HCT116 (cell line): ENCODE results near the gene LYSMD4. TPM values are rescaled to one million over a fixed set of nuclear protein-coding genes. Genes with fewer than 3 reads are reported as not detected.
"Not testable (repeated sequence)": the region's sequence is repeated elsewhere in the genome, so short reads cannot be mapped to it uniquely, and the experiment has no call there.

Experiments used
- ATAC-seq: fragments of 200-7000 bp; cut with Tn5 transposase; 2 replicates; pipeline ENCODE4 v1.9.1; 2020; ENCODE audit warnings: mild to moderate bottlenecking, moderate library complexity
- Bru-seq: library from RNA; stranded (reverse); fragments of 400-500 nt; gene quantifications from one replicate; lab custom pipeline; 2021; lab: Mats Ljungman, UMichigan
- BruChase-seq, 2 experiments: library from RNA; stranded (reverse); fragments of 400-500 nt; gene quantifications; one replicate each; lab custom pipeline; 2021; lab: Mats Ljungman, UMichigan
- BruUV-seq: library from RNA; stranded (reverse); fragments of 400-500 nt; replicated peaks from 2 replicates; lab custom pipeline; 2021; lab: Mats Ljungman, UMichigan
- CTCF ChIA-PET: fragments of 300-600 bp; sonication (Branson Sonifier 250); formaldehyde crosslinking; loops from one replicate; lab custom pipeline; 2021; ENCODE audit warnings: antibody characterized with exemption; lab: Charles Lee
- POLR2A ChIA-PET: fragments of 300-600, 350-600 bp; sonication (Branson Sonifier 250); formaldehyde crosslinking; loops from one replicate; lab custom pipeline; 2021; ENCODE audit warnings: antibody characterized with exemption; lab: Charles Lee
- RAD21 ChIA-PET, 2 experiments: fragments of 300-600 bp; sonication (Branson Sonifier 250); formaldehyde crosslinking; loops; one replicate each; lab custom pipeline; 2023; ENCODE audit warnings: low total read pairs in 2 of 2; ENCODE audit not compliant: uncharacterized antibody in 2 of 2, unreplicated experiment in 2 of 2, low non-redundant PET in 1 of 2; lab: Charles Lee
- DNase-seq: peaks from one replicate; pipeline ENCODE4 v3.0.0-alpha.2; 2010; ENCODE audit warnings: low read depth, low spot score
- H2AFZ ChIP-seq: fragments of 200-600 bp; shearing (Covaris generic), sonication (generic); 2 replicates; pipeline ENCODE4 v1.6.1; 2017; ENCODE audit warnings: low read depth, mixed run types, mixed read lengths, antibody characterized with exemption, low read length; ENCODE audit not compliant: poor library complexity, severe bottlenecking
- H3K27ac ChIP-seq: 2 replicates; pipeline ENCODE4 v1.5.1; 2012; ENCODE audit warnings: low read depth, low read length
- H3K27me3 ChIP-seq: fragments of 200-600 bp; sonication (generic); 2 replicates; pipeline ENCODE4 v1.6.1; 2016; ENCODE audit warnings: mixed run types, low read length, mixed read lengths; ENCODE audit not compliant: insufficient read depth
- H3K36me3 ChIP-seq, 2 experiments: fragments of 200-500 bp in 1 of 2; fragments of 200-600 bp in 1 of 2; sonication (Bioruptor generic) in 1 of 2; sonication (generic) in 1 of 2; 2 replicates each; pipeline versions ENCODE4 v1.5.1 to v1.6.1; 2014 to 2016; ENCODE audit warnings: low read length in 2 of 2, inconsistent platforms in 1 of 2, mixed read lengths in 1 of 2, mixed run types in 1 of 2; ENCODE audit not compliant: insufficient read depth in 2 of 2, control insufficient read depth in 1 of 2
- H3K4me1 ChIP-seq, 2 experiments: fragments of 200-600 bp in 1 of 2; sonication (generic) in 1 of 2; 2 replicates each; pipeline versions ENCODE4 v1.5.1 to v1.6.1; 2012 to 2017; ENCODE audit warnings: low read length in 2 of 2, inconsistent platforms in 1 of 2, mild to moderate bottlenecking in 1 of 2, mixed read lengths in 1 of 2, mixed run types in 1 of 2, moderate library complexity in 1 of 2; ENCODE audit not compliant: insufficient read depth in 2 of 2, control insufficient read depth in 1 of 2
- H3K4me2 ChIP-seq: fragments of 200-600 bp; sonication (generic); 2 replicates; pipeline ENCODE4 v1.6.1; 2017; ENCODE audit warnings: mixed run types, low read length, mixed read lengths
- H3K4me3 ChIP-seq, 2 experiments: fragments of 200-600 bp in 1 of 2; sonication (generic) in 1 of 2; replicated peaks in 1 of 2; 2 replicates each; pipeline ENCODE4 v1.5.1; 2011 to 2016; ENCODE audit warnings: low read length in 2 of 2, control low read depth in 1 of 2, low read depth in 1 of 2, mild to moderate bottlenecking in 1 of 2, mixed read lengths in 1 of 2, mixed run types in 1 of 2
- H3K79me2 ChIP-seq: fragments of 200-600 bp; sonication (generic); 2 replicates; pipeline ENCODE4 v1.6.1; 2017; ENCODE audit warnings: mild to moderate bottlenecking, mixed run types, low read length, moderate library complexity, mixed read lengths; ENCODE audit not compliant: insufficient read depth
- H3K9ac ChIP-seq: fragments of 200-600 bp; sonication (generic); 2 replicates; pipeline ENCODE4 v1.6.1; 2016; ENCODE audit warnings: low read length, mixed read lengths
- H3K9me2 ChIP-seq: fragments of 200-600 bp; sonication (generic), shearing (Covaris generic); 2 replicates; pipeline ENCODE4 v1.6.1; 2017; ENCODE audit warnings: mixed run types, mild to moderate bottlenecking, moderate library complexity; ENCODE audit not compliant: insufficient read depth
- H3K9me3 ChIP-seq, 2 experiments: fragments of 200-500 bp in 1 of 2; fragments of 200-600 bp in 1 of 2; sonication (Bioruptor generic) in 1 of 2; sonication (generic) in 1 of 2; 2 replicates each; pipeline ENCODE4 v1.6.1; 2014 to 2017; ENCODE audit warnings: low read length in 2 of 2, mixed read lengths in 2 of 2, inconsistent platforms in 1 of 2, low read depth in 1 of 2, mild to moderate bottlenecking in 1 of 2, mixed run types in 1 of 2, moderate library complexity in 1 of 2; ENCODE audit not compliant: control insufficient read depth in 1 of 2, insufficient read depth in 1 of 2
- H4K20me1 ChIP-seq: fragments of 200-600 bp; sonication (generic), shearing (Covaris generic); 2 replicates; pipeline ENCODE4 v1.6.1; 2017; ENCODE audit warnings: mixed run types, mild to moderate bottlenecking, moderate library complexity; ENCODE audit not compliant: insufficient read depth
- ELF1 ChIP-seq: IDR thresholded peaks from 2 replicates; pipeline ENCODE4 v1.6.1; 2012; ENCODE audit warnings: low read depth, borderline replicate concordance
- JUND ChIP-seq: IDR thresholded peaks from 2 replicates; pipeline ENCODE4 v1.6.1; 2012
- POLR2AphosphoS5 ChIP-seq: IDR thresholded peaks from 2 replicates; pipeline ENCODE4 v1.6.1; 2011; ENCODE audit warnings: mild to moderate bottlenecking, low read depth, low read length, moderate library complexity
- SRF ChIP-seq: IDR thresholded peaks from 2 replicates; pipeline ENCODE4 v1.6.1; 2012; ENCODE audit warnings: low read depth
- intact Hi-C: fragments of 100-400 bp; cut with micrococcal nuclease; formaldehyde crosslinking; loops from 2 replicates; pipeline ENCODE4 v1.10.0; 2022
- long read RNA-seq: library from polyadenylated mRNA; unstranded; transcript quantifications from one replicate; pipeline ENCODE4 v2.0.0, GENCODE V29; 2021; ENCODE audit not compliant: unreplicated experiment
- polyA plus RNA-seq: library from polyadenylated mRNA; unstranded; fragments of >200 nt; gene quantifications from 2 replicates; pipeline ENCODE4 v1.2.1, GENCODE V29; 2012; ENCODE audit warnings: missing spikeins
- total RNA-seq: library from RNA; stranded (reverse); gene quantifications from one replicate; pipeline ENCODE4 v1.2.1, GENCODE V29; 2021; ENCODE audit not compliant: unreplicated experiment
- TF ChIP-seq, protein P1 (sequence below): IDR thresholded peaks from 2 replicates; pipeline ENCODE4 v1.6.1; 2012; ENCODE audit warnings: low read depth
- TF ChIP-seq, protein P2 (sequence below): IDR thresholded peaks from 2 replicates; pipeline ENCODE4 v1.6.1; 2012

The LYSMD4 gene
- total RNA-seq (8.6 TPM), Bru-seq, nascent RNA (percentile 58 among the genes with signal in this experiment), BruChase-seq, experiment 1, labeled RNA remaining after a 6-hour chase (percentile 47 among the genes with signal in this experiment), BruChase-seq, experiment 2, labeled RNA remaining after a 2-hour chase (percentile 67 among the genes with signal in this experiment)
- polyA plus RNA-seq: 3.1 and 5.0 TPM in 2 replicates
- long read RNA-seq, partial matches to known transcripts: 2 of 21 reads
- long read RNA-seq, other reads (novel, unspliced or antisense): 15 of 21 reads

DNA sequence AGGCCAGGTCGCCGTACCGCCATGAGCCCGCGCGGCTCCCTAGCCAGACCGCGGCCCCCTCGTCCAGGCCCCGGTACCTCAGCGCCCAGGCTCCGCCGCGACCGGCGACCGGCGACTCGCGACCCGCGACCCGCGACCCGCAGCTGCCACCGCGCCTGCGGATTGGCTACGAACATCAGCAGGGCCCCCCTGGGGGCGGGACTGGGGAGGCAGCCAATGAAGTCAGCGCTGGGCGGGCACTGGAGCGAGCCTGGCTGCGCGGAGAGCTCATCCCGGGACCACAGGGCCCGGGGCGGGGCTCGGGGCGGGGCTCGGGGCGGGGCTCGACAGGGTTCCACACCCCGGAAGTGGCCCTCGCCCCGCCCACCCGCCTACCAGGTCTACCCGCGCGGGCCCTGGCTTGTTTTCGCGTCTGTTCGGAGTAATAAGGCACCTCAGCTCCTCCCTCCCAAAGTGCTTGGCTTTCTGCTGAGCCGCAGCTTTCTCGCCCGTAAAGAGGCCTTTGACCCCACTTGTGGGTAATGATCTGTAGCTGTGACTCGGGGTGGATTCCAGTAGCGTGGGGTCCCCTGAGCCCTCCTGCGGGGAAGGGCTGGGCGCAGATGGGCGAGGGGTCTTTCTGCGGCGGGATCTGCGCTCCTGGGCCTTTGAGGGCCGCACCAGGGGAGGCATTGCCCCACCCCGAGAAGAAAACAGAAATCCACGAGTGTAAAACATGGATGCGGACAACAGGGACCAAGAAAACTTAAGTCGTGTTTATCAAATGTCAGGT, at the start of gene LYSMD4:
LYSMD4 (minus strand) TSS at position 170 of the 772 bp plus-strand sequence. CDS start 1,438 bp downstream, outside the sequence.
- Histone ChIP-seq H3K9ac (peak within 1 kb of the TSS; percentile 60), H4K20me1 (no peaks in the 10 kb centered on the region), H3K4me1 (peaks cover 3 to 13% of the 10 kb centered on the region in 2 experiments; a peak in 3 of 4 replicates), H2AFZ (peak within 1 kb of the TSS; percentile 77), H3K27ac (peak within 1 kb of the TSS; percentile 59), H3K9me2 (no peaks in the 10 kb centered on the region), H3K36me3 (no peaks in the 10 kb centered on the region), H3K4me3 (peak within 1 kb of the TSS; percentile 64 to 73), H3K4me2 (peak within 1 kb of the TSS; percentile 86), H3K9me3 (no peaks in the 10 kb centered on the region), H3K27me3 (no peaks in the 10 kb centered on the region), H3K79me2 (no peaks in the 10 kb centered on the region)
- TSS peak; percentile 98 for BruUV-seq
- ATAC-seq: peak; percentile 100
- DNase-seq: peak; percentile 84
- intact Hi-C loops: no loop called here
- ChIA-PET RAD21 (interaction anchor here (0.6 to 1.0 kb wide), 5 partner anchors 14 to 461 kb away, joined by 3 to 6 read pairs (median 3); no protein-coding TSS in a partner anchor), CTCF (interaction anchor here (0.6 to 1.8 kb wide), 4 partner anchors 23 to 461 kb away, joined by 3 to 19 read pairs (median 9); no protein-coding TSS in a partner anchor), POLR2A (interaction anchor here (0.6 to 1.6 kb wide), 10 partner anchors 23 to 1107 kb away, joined by 3 to 6 read pairs (median 4); partner anchors contain the start of gene TTC23)
- TF ChIP-seq POLR2AphosphoS5 (peak; percentile 84), ELF1 (peak; percentile 60), SRF (no peak), JUND (no peak)
- TF ChIP-seq, protein P1, sequence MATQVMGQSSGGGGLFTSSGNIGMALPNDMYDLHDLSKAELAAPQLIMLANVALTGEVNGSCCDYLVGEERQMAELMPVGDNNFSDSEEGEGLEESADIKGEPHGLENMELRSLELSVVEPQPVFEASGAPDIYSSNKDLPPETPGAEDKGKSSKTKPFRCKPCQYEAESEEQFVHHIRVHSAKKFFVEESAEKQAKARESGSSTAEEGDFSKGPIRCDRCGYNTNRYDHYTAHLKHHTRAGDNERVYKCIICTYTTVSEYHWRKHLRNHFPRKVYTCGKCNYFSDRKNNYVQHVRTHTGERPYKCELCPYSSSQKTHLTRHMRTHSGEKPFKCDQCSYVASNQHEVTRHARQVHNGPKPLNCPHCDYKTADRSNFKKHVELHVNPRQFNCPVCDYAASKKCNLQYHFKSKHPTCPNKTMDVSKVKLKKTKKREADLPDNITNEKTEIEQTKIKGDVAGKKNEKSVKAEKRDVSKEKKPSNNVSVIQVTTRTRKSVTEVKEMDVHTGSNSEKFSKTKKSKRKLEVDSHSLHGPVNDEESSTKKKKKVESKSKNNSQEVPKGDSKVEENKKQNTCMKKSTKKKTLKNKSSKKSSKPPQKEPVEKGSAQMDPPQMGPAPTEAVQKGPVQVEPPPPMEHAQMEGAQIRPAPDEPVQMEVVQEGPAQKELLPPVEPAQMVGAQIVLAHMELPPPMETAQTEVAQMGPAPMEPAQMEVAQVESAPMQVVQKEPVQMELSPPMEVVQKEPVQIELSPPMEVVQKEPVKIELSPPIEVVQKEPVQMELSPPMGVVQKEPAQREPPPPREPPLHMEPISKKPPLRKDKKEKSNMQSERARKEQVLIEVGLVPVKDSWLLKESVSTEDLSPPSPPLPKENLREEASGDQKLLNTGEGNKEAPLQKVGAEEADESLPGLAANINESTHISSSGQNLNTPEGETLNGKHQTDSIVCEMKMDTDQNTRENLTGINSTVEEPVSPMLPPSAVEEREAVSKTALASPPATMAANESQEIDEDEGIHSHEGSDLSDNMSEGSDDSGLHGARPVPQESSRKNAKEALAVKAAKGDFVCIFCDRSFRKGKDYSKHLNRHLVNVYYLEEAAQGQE: no peak
- TF ChIP-seq, protein P2, sequence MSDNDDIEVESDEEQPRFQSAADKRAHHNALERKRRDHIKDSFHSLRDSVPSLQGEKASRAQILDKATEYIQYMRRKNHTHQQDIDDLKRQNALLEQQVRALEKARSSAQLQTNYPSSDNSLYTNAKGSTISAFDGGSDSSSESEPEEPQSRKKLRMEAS: no peak

- H3K27ac ChIP-seq, H3K36me3 ChIP-seq, H3K4me2 ChIP-seq, H3K27me3 ChIP-seq, H2AFZ ChIP-seq, H3K9me3 ChIP-seq, H3K9me2 ChIP-seq, H3K4me3 ChIP-seq, H3K9ac ChIP-seq, DNase-seq, POLR2A ChIA-PET, ATAC-seq, CTCF ChIA-PET, intact Hi-C loops, H4K20me1 ChIP-seq, H3K79me2 ChIP-seq, RAD21 ChIA-PET, H3K4me1 ChIP-seq, BruUV-seq: not testable (repeated sequence)
Measured at GRCh38 chr15:99782029-99782428, 48.8 kb upstream of the LYSMD4 start.
